Activated T-helper 1 cell treated with anti-CD3 and anti-CD28 coated beads, Interleukin-12 subunit alpha, Interleukin-12 subunit beta, Interleukin-2, Interleukin-4 antibody, amounts not matched to agents 30 ng/mL and 10 ng/mL and 1 ng/mL, durations not matched to agents 14 hours and 24 hours and 36 hours (primary cell): Measurements from ENCODE around the gene BLOC1S4. TPM values are rescaled to one million over a fixed set of nuclear protein-coding genes. Genes with fewer than 3 reads are reported as not detected.
"Not testable (repeated sequence)": the region's sequence is repeated elsewhere in the genome, so short reads cannot be mapped to it uniquely, and the experiment has no call there.

Experiments
- DNase-seq: peaks from one replicate; pipeline ENCODE4 v3.0.0; 2021; ENCODE audit warnings: low spot score
- H3K27ac Mint-ChIP-seq: one replicate; pipeline ENCODE4 v1.8.0; 2021; ENCODE audit warnings: mild to moderate bottlenecking, mixed read lengths
- H3K27me3 Mint-ChIP-seq: one replicate; pipeline ENCODE4 v1.8.0; 2022; ENCODE audit warnings: mild to moderate bottlenecking, moderate library complexity, mixed read lengths; ENCODE audit not compliant: insufficient read depth
- H3K36me3 Mint-ChIP-seq: one replicate; pipeline ENCODE4 v1.8.0; 2021; ENCODE audit warnings: low read depth, mixed read lengths
- H3K4me1 Mint-ChIP-seq: one replicate; pipeline ENCODE4 v1.8.0; 2021; ENCODE audit warnings: low read depth, mixed read lengths
- H3K4me3 Mint-ChIP-seq: one replicate; pipeline ENCODE4 v1.8.0; 2021; ENCODE audit warnings: mild to moderate bottlenecking, moderate library complexity, mixed read lengths
- H3K9me3 Mint-ChIP-seq: one replicate; pipeline ENCODE4 v1.8.0; 2021; ENCODE audit warnings: mixed read lengths
- intact Hi-C: fragments of 100-400 bp; cut with micrococcal nuclease; formaldehyde crosslinking; loops from one replicate; pipeline ENCODE4 v1.15.1; 2024
- total RNA-seq: library from RNA; stranded (reverse); gene quantifications from 2 replicates; pipeline ENCODE4 v1.2.3, GENCODE V29; 2022

The BLOC1S4 gene
- total RNA-seq, 1 donor from 2014 or later, result 21.5 TPM

GRCh38 chr4:6754481-6755087 is 38.6 kb downstream of the BLOC1S4 start:
- Mint-ChIP-seq H3K27me3 (peaks cover 3% of the 10 kb centered on the region), H3K27ac (no peak overlapping the region), H3K9me3 (no peaks in the 10 kb centered on the region), H3K4me1 (peaks cover 15% of the 10 kb centered on the region), H3K4me3 (no peak overlapping the region), H3K36me3 (no peaks in the 10 kb centered on the region)
- intact Hi-C loops, result no loop called here
- no peak for DNase-seq

DNA sequence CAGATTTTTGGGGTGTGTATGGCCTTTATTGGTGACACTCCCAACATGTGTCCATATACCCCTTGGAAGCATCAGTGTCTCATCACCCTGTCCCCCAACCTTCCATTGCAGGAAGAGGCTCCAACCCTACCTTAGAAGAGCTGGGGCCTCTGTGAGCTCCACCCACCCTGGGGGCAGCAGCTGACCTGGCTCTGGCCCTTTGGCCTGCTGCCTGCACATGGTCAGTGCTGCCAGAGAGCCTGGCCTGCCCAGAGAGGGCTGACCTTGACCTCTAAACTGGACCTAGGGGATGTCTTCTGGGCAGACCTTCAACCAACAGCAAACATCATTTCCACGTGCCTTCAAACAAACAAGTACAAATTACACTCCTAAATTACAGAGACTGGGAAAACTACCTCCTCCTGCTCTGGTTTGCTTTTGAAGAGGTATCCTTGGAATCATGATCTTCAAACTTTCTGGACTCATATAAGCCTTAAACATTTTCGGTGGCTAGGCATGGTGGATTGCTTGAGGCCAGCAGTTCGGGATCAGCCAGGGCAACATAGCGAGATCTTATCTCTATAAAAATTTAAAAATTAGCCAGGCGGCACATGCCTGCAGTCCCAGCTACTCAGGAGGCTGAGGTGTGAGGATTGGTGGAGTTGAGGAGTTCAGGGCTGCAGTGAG is 39.2 kb downstream of the BLOC1S4 start:
- no peaks in the 10 kb centered on the region for H3K9me3 Mint-ChIP-seq
- DNase-seq, result no peak
- H3K27me3 Mint-ChIP-seq, result peaks cover 3% of the 10 kb centered on the region
- peaks cover 15% of the 10 kb centered on the region for H3K4me1 Mint-ChIP-seq
- no peaks in the 10 kb centered on the region for H3K36me3 Mint-ChIP-seq
- H3K4me3 Mint-ChIP-seq, result no peak overlapping the region
- no peak overlapping the region for H3K27ac Mint-ChIP-seq
- intact Hi-C loops, result no loop called here

DNA sequence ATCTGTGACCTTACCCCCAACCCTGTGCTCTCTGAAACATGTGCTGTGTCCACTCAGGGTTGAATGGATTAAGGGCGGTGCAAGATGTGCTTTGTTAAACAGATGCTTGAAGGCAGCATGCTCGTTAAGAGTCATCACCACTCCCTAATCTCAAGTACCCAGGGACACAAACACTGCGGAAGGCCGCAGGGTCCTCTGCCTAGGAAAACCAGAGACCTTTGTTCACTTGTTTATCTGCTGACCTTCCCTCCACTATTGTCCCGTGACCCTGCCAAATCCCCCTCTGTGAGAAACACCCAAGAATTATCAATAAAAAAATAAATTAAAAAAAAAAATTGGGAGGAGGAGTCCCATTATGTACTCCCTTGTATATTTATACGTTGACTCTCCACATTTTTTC is 40.4 kb downstream of the BLOC1S4 start:
- H3K27ac Mint-ChIP-seq, H3K36me3 Mint-ChIP-seq, DNase-seq, H3K27me3 Mint-ChIP-seq, intact Hi-C loops, H3K9me3 Mint-ChIP-seq, H3K4me3 Mint-ChIP-seq: not testable (repeated sequence)
- H3K4me1 Mint-ChIP-seq, result peaks cover 12% of the 10 kb centered on the region

DNA sequence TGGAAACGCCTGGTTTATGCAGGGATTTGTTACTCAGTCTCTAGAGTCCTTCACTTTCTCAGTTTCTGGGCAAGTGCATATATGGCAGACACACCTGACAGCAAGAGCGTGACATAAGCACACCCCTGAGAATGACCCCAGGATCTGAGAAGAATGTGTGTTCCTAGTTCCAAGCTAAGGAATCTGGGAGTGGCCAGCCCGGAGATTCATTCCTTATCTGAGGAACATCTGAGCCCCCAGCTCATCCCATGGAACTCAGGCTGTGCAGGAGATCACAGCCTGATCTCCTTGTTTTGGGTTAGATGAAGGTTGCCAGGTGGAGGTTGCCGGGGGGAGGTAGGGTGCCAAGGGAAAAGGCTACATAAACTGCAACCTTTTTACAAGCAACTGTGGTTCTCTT is 42.8 kb downstream of the BLOC1S4 start:
- H3K36me3 Mint-ChIP-seq, result no peaks in the 10 kb centered on the region
- intact Hi-C loops, result no loop called here
- no peak for DNase-seq
- H3K27me3 Mint-ChIP-seq, result peaks cover 6% of the 10 kb centered on the region
- H3K4me1 Mint-ChIP-seq, result no peaks in the 10 kb centered on the region
- no peak overlapping the region for H3K27ac Mint-ChIP-seq
- no peak overlapping the region for H3K4me3 Mint-ChIP-seq
- no peaks in the 10 kb centered on the region for H3K9me3 Mint-ChIP-seq

- Mint-ChIP-seq H3K4me1 (no peaks in the 10 kb centered on the region), H3K9me3 (no peaks in the 10 kb centered on the region), H3K4me3 (no peak overlapping the region), H3K36me3 (no peaks in the 10 kb centered on the region), H3K27ac (no peak overlapping the region), H3K27me3 (peaks cover 9% of the 10 kb centered on the region)
- no peak for DNase-seq
- intact Hi-C loops, result no loop called here
These were observed 44.9 kb downstream of the BLOC1S4 start for GRCh38 chr4:6760865-6761264.

DNA sequence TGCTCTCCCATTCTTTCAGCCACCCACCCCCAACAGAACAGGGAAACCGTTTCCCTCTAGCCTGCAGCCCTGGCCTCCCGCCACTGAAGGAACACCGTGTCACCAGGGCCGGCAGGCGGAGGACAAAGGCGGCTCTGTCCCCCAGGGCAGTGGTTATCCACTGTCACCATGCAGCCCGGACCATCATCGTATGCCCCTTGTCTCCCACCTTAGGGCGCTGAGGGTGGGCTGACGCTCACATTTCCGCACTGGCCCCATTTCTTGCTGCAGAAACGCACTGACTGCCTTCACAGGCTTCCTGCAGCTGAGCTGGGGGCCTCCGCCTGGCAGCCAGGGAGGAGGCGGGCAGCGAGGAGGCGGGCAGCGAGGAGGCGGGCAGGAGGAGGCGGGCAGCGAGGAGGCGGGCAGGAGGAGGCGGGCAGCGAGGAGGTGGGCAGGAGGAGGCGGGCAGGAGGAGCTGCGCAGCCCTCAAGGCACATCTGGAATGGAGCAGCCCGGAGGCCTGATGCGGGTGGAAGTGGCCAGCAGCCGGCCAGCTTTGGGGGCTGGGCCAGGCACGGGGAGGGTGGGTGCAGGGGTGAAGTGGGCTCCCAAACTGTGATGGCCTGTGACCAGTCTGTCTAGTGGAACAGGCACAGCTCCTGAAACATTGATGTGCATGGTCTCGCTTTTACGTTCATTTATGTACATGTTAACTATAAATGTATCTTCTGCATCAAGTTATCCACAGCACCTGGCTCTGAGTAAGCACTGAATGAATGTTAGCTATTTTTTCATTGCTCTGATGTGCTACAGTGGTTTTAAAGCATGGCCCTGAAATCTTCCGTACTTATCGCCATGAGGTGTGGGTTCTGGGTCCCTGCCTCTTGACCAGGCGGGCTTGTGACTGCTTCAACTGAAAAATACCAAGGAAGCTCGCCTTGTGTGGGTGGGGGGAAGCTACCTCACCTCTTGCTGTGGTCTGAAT is 46.0 kb downstream of the BLOC1S4 start:
- no peak for DNase-seq
- Mint-ChIP-seq H3K4me3 (no peak overlapping the region), H3K27ac (no peak overlapping the region), H3K9me3 (no peaks in the 10 kb centered on the region), H3K4me1 (no peaks in the 10 kb centered on the region), H3K36me3 (no peaks in the 10 kb centered on the region), H3K27me3 (peaks cover 9% of the 10 kb centered on the region)
- intact Hi-C loops, result no loop called here

DNA sequence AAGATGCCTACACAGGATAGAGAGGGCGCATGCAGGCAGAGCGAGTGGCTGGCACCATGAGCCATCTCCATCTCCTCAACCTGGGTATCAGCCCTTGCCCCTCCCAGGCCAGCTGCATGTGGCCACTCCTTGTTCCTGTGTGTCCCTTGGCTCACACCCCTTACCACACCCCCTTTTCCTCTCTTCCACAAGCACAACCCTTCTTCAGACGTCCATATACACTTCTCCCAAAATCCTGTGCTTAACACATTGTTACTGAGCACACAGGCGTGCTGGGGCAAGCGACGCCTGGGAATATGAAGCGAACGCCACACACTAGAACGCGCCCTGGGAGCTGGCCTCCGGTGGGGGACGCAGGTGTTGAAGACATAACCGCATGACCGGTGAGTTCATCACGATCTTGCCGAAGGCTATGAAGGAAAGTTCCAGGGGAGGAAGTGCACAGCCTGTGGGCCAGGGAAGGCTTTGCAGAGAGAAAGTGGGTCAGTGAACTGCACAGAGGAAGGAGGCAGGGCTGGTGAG is 47.4 kb downstream of the BLOC1S4 start:
- no peak for DNase-seq
- Mint-ChIP-seq H3K27me3 (peaks cover 9% of the 10 kb centered on the region), H3K27ac (no peak overlapping the region), H3K4me1 (peaks cover under 1% of the 10 kb centered on the region), H3K36me3 (no peaks in the 10 kb centered on the region), H3K4me3 (no peak overlapping the region), H3K9me3 (no peaks in the 10 kb centered on the region)
- intact Hi-C loops, result no loop called here

- DNase-seq, result no peak
- intact Hi-C loops, result no loop called here
- no peaks in the 10 kb centered on the region for H3K9me3 Mint-ChIP-seq
- H3K27ac Mint-ChIP-seq, result no peak overlapping the region
- no peaks in the 10 kb centered on the region for H3K36me3 Mint-ChIP-seq
- H3K4me1 Mint-ChIP-seq, result peaks cover 16% of the 10 kb centered on the region
- no peak overlapping the region for H3K4me3 Mint-ChIP-seq
- peaks cover 9% of the 10 kb centered on the region for H3K27me3 Mint-ChIP-seq
These were observed 49.1 kb downstream of the BLOC1S4 start for GRCh38 chr4:6764976-6765620.

GRCh38 chr4:6765703-6766102 is 49.7 kb downstream of the BLOC1S4 start:
- no peak overlapping the region for H3K27ac Mint-ChIP-seq
- no peak overlapping the region for H3K4me3 Mint-ChIP-seq
- H3K36me3 Mint-ChIP-seq, result no peaks in the 10 kb centered on the region
- no peaks in the 10 kb centered on the region for H3K9me3 Mint-ChIP-seq
- no peak for DNase-seq
- H3K27me3 Mint-ChIP-seq, result peaks cover 9% of the 10 kb centered on the region
- H3K4me1 Mint-ChIP-seq, result peaks cover 16% of the 10 kb centered on the region
- intact Hi-C loops, result no loop called here

Other genes with a start within 250 kb of the BLOC1S4 start
- not detected in 2 replicates for gene PPP2R2C, start 243.6 kb upstream of the BLOC1S4 start, total RNA-seq
- 13.9 and 14.0 TPM in 2 replicates for gene MAN2B2, start 141.0 kb upstream of the BLOC1S4 start, total RNA-seq
- 115 and 119 TPM in 2 replicates for gene MRFAP1, start 75.5 kb upstream of the BLOC1S4 start, total RNA-seq
- gene S100P, start 22.3 kb upstream of the BLOC1S4 start, total RNA-seq, result 1.7 and 1.9 TPM in 2 replicates
- gene MRFAP1L1, start 6.3 kb upstream of the BLOC1S4 start, total RNA-seq, result 51.7 and 53.9 TPM in 2 replicates
- 14.5 and 19.1 TPM in 2 replicates for gene KIAA0232, start 66.6 kb downstream of the BLOC1S4 start, total RNA-seq
- gene TBC1D14, start 193.7 kb downstream of the BLOC1S4 start, total RNA-seq, result 58.1 and 59.7 TPM in 2 replicates